SK-N-SH treated with all-trans-retinoic acid at 6 μM for 48 hours (cell line): ENCODE data around the gene LTBP1.

ENCODE experiments used
- ARNTL ChIP-seq: fragments of 450-650 bp; formaldehyde crosslinking; IDR thresholded peaks from 2 replicates; pipeline ENCODE4 v1.5.0; 2020; ENCODE audit warnings: low read depth, mild to moderate bottlenecking, moderate library complexity, borderline replicate concordance
- CREB5 ChIP-seq: fragments of 250-450 bp; sonication (Bioruptor Pico); IDR thresholded peaks from 2 replicates; pipeline ENCODE4 v1.5.1; 2020; ENCODE audit warnings: low read depth, mild to moderate bottlenecking, moderate library complexity
- GLIS3 ChIP-seq: fragments of 250-450 bp; sonication (Bioruptor Pico); IDR thresholded peaks from 2 replicates; pipeline ENCODE4 v1.5.0; 2020; ENCODE audit warnings: mild to moderate bottlenecking, moderate library complexity
- OSR1 ChIP-seq: fragments of 250-450 bp; sonication (Bioruptor Pico); IDR thresholded peaks from 2 replicates; pipeline ENCODE4 v1.8.0; 2022; ENCODE audit warnings: moderate library complexity, mild to moderate bottlenecking, inconsistent platforms
- PPARA ChIP-seq: fragments of 250-450 bp; sonication (Bioruptor Pico); IDR thresholded peaks from 2 replicates; pipeline ENCODE4 v1.5.0; 2020; ENCODE audit warnings: mild to moderate bottlenecking, borderline replicate concordance
- TOX ChIP-seq: fragments of 250-450 bp; sonication (Bioruptor Pico); IDR thresholded peaks from 2 replicates; pipeline ENCODE4 v1.8.0; 2021; ENCODE audit warnings: mild to moderate bottlenecking, moderate library complexity, borderline replicate concordance
- TSHZ2 ChIP-seq: fragments of 250-450 bp; sonication (Bioruptor Pico); IDR thresholded peaks from 2 replicates; pipeline ENCODE4 v1.5.0; 2020; ENCODE audit warnings: mild to moderate bottlenecking, moderate library complexity
- ZFP3 ChIP-seq: fragments of 250-450 bp; sonication (Bioruptor Pico); IDR thresholded peaks from 2 replicates; pipeline ENCODE4 v1.5.0; 2020; ENCODE audit warnings: mild to moderate bottlenecking, moderate library complexity
- ZNF70 ChIP-seq: fragments of 450-650 bp; formaldehyde crosslinking; IDR thresholded peaks from 2 replicates; pipeline ENCODE4 v1.5.0; 2020; ENCODE audit warnings: mild to moderate bottlenecking, moderate library complexity

GRCh38 chr2:33365264-33365970 lies 418.7 kb downstream of the LTBP1 start:
- TF ChIP-seq ZFP3 (CRISPR knock-in tag) (no peak), OSR1 (CRISPR knock-in tag) (no peak), TSHZ2 (CRISPR knock-in tag) (no peak), ZNF70 (no peak), GLIS3 (CRISPR knock-in tag) (no peak), ARNTL (CRISPR knock-in tag) (no peak), TOX (CRISPR knock-in tag) (no peak), CREB5 (CRISPR knock-in tag) (no peak), PPARA (CRISPR knock-in tag) (no peak)
